Mucosa of descending colon (tissue), 3 donors: Measurements from ENCODE around the gene PTGS1. TPM values are rescaled to one million over a fixed set of nuclear protein-coding genes. Genes with fewer than 3 reads are reported as not detected.
"Not testable (repeated sequence)": the region's sequence is repeated elsewhere in the genome, so short reads cannot be mapped to it uniquely, and the experiment has no call there.

Experiments
- ATAC-seq: fragments of 200-7000 bp; cut with Tn5 transposase; one replicate; pipeline ENCODE4 v1.9.1; 2020; ENCODE audit warnings: mild to moderate bottlenecking, moderate library complexity
- DNase-seq, 3 donors: peaks; one replicate each; pipeline ENCODE4 v3.0.0-alpha.2; 2020
- H3K36me3 ChIP-seq: fragments of 200-600 bp; one replicate; pipeline ENCODE4 v1.8.0; 2021; ENCODE audit warnings: low read depth, mild to moderate bottlenecking
- H3K4me1 ChIP-seq: fragments of 200-600 bp; one replicate; pipeline ENCODE4 v1.8.0; 2021; ENCODE audit warnings: low read depth, mild to moderate bottlenecking
- H3K4me3 ChIP-seq: fragments of 200-600 bp; one replicate; pipeline ENCODE4 v1.8.0; 2021; ENCODE audit warnings: mild to moderate bottlenecking
- H3K9me3 ChIP-seq: fragments of 200-600 bp; one replicate; pipeline ENCODE4 v1.8.0; 2021; ENCODE audit warnings: mild to moderate bottlenecking
- CTCF ChIP-seq: fragments of 200-600 bp; IDR thresholded peaks from one replicate; pipeline ENCODE4 v1.8.0; 2022; ENCODE audit warnings: antibody characterized with exemption, mild to moderate bottlenecking
- intact Hi-C, 2 donors: fragments of 100-400 bp; cut with DNase I in 1 of 2; cut with micrococcal nuclease in 1 of 2; formaldehyde crosslinking; loops; one replicate each; pipeline versions ENCODE4 v1.11.0 to v1.11.1; 2022; cut with DNase I, micrococcal nuclease
- total RNA-seq, 3 donors: library from RNA; stranded (reverse); fragmentation: NEBNext Ultra II Directional in 2 of 3; extraction: Animal tissue kit (Norgen Biotek cat#: 25700) in 2 of 3; gene quantifications; one replicate each; pipeline versions ENCODE4 v1.2.1 to v1.2.4, GENCODE V29; 2021 to 2023
- donor health status: DM: no; HTN: no; CAD: no; lungs with moderate emphysema.
- donor health status: DM: no; HTN: no; CAD: no.
- donor health status: DM: no; HTN: yes; CAD: no.

The PTGS1 gene
- total RNA-seq, 3 donors from 2014 or later: 8.8 to 192 (median 15.3) TPM

- no peak for TF ChIP-seq CTCF
- H3K4me3 ChIP-seq: no peak overlapping the region
- no peak for DNase-seq
- H3K9me3 ChIP-seq: no peaks in the 10 kb centered on the region
- intact Hi-C loops: loop anchor here in 1 of 2 donors (10.0 kb wide), 1 partner anchor 262 kb away; the partner anchor contains the start of gene TTLL11
- no peaks in the 10 kb centered on the region for H3K36me3 ChIP-seq
- no peak for ATAC-seq
- H3K4me1 ChIP-seq: no peaks in the 10 kb centered on the region
These were observed 14.2 kb upstream of the PTGS1 start for GRCh38 chr9:122356627-122357026.

GRCh38 chr9:122360891-122361290 is 9.9 kb upstream of the PTGS1 start:
- intact Hi-C loops: no loop called here
- Histone ChIP-seq H3K36me3 (no peaks in the 10 kb centered on the region), H3K9me3 (no peaks in the 10 kb centered on the region), H3K4me1 (no peaks in the 10 kb centered on the region), H3K4me3 (no peak overlapping the region)
- DNase-seq (no peak), ATAC-seq (no peak)
- TF ChIP-seq CTCF: no peak

GRCh38 chr9:122363131-122363530 is 7.7 kb upstream of the PTGS1 start:
- intact Hi-C loops, H3K9me3 ChIP-seq, H3K4me1 ChIP-seq, DNase-seq, ATAC-seq, H3K4me3 ChIP-seq, H3K36me3 ChIP-seq: not testable (repeated sequence)

- H3K9me3 ChIP-seq: no peaks in the 10 kb centered on the region
- intact Hi-C loops: no loop called here
- H3K4me3 ChIP-seq: no peak overlapping the region
- no peak for TF ChIP-seq CTCF
- ATAC-seq (no peak), DNase-seq (no peak)
- no peaks in the 10 kb centered on the region for H3K4me1 ChIP-seq
- no peaks in the 10 kb centered on the region for H3K36me3 ChIP-seq
These were observed 6.6 kb upstream of the PTGS1 start for GRCh38 chr9:122364117-122364782.

GRCh38 chr9:122364783-122365150 is 6.1 kb upstream of the PTGS1 start:
- intact Hi-C loops: no loop called here

More at GRCh38 chr9:122364783-122365150, 6.1 kb upstream of the PTGS1 start:
- H3K9me3 ChIP-seq: no peaks in the 10 kb centered on the region
- ATAC-seq (no peak), DNase-seq (no peak)
- no peaks in the 10 kb centered on the region for H3K36me3 ChIP-seq
- no peaks in the 10 kb centered on the region for H3K4me1 ChIP-seq
- TF ChIP-seq CTCF: no peak
- H3K4me3 ChIP-seq: no peak overlapping the region
